Activated naive CD8-positive, alpha-beta T cell treated with anti-CD3 and anti-CD28 coated beads, Interleukin-2, amount 50 U/mL, for 16 hours (primary cell): ENCODE results near the gene SCRN2.

Source experiments
- DNase-seq: peaks from one replicate; pipeline ENCODE4 v3.0.0-alpha.2; 2020; ENCODE audit warnings: low read depth, low spot score

SCRN2 gene

GRCh38 chr17:47806913-47807255, 34.2 kb downstream of the SCRN2 start:
- DNase-seq = no peak

GRCh38 chr17:47806026-47806912, 34.8 kb downstream of the SCRN2 start:
- DNase-seq = no peak

DNA sequence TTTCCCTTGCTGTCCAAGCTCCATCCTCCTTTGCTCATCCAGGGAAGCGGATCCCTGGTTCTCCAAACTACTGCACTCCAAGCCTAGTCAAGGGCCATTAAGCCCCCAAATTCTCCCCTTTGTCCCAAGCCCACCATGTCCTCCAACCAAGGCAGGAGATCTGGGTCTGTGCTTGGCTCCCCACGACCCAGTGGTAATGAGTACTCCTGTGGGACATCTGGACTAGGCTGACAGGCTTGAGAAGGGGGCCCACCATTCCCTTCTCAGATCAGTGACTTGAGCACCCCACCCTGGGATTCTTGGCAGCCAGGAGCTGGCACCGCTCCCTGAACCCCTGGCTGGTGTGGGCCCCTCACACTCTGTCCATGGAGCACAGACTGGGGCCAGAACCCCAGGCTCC, 36.6 kb downstream of the SCRN2 start:
- no peak for DNase-seq

GRCh38 chr17:47803751-47804150, 37.3 kb downstream of the SCRN2 start:
- DNase-seq = no peak

DNA sequence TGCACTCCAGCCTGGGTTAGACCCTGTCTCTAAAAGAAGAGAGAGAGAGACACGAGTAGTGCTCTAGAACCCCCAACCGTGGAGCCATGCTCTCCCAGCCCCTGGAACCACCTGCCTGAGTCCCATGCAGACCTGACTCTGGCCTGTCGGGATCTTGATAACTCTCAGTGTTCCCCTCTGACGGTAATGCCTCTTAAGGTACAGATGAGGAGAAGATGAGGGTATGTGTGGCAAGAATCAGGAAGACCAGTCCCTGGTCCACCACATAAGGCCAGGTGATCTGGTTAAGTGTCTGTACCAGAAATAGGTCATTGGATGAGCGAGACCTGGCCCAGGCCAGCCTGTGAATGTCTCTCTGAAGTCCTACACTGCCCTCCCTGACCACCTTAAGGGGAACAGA, 37.9 kb downstream of the SCRN2 start:
- DNase-seq = no peak

DNA sequence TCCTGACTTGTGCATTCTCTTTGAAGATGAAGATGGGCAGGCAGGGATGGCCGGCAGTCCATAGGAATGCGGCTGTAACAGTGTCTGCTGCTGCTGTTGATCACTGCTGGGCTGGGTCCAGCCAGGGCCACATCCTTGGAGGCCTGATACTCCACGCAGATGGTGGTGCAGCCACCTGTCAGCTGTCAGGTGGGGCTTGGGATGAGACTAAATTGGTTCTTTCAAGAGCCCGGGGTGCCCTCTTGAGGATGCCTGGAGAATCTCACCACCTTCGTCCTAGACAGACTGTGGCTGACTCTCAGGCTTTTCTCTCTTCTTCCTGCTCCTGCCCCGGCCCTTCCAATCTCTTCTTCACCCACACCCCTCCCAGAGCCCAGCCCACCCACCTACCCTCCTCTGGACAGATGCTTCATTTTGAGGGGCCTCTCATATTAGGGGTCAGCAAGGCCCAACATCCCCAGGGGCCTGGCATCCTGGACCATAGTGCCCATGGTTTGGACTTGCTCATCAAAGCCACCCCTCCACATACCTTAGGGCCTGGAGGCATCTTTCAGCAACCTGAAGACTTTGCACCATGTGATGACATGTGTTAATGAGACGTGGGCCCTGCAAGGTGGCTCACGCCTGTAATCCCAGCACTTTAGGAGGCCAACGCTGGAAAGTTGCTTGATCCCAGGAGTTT, 38.6 kb downstream of the SCRN2 start:
- DNase-seq = peak; percentile 39

DNA sequence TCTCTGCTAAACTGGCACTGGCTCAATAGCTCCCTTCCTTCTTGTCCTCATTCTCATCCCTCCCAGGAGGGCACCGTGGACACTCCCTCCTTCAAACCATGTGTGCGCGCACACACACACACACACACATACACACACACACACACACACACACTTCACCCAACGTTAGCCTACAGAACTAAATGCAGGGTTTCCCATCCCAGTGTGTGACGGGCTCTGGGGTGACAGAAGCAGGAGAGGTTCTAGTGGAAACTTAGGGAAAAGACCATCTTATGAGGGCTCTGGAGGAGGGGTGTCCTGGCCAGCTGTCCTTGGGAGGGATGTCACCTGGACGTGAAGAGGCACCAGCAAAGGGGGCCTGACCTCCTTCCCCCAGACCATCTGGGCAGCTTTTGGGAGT, 39.2 kb downstream of the SCRN2 start:
- no peak for DNase-seq

GRCh38 chr17:47801176-47801765, 39.8 kb downstream of the SCRN2 start:
- DNase-seq = no peak

GRCh38 chr17:47800686-47801085, 40.4 kb downstream of the SCRN2 start:
- no peak for DNase-seq

GRCh38 chr17:47797797-47798196, 43.3 kb downstream of the SCRN2 start:
- DNase-seq = no peak

GRCh38 chr17:47792979-47793378, 48.1 kb downstream of the SCRN2 start:
- no peak for DNase-seq

DNA sequence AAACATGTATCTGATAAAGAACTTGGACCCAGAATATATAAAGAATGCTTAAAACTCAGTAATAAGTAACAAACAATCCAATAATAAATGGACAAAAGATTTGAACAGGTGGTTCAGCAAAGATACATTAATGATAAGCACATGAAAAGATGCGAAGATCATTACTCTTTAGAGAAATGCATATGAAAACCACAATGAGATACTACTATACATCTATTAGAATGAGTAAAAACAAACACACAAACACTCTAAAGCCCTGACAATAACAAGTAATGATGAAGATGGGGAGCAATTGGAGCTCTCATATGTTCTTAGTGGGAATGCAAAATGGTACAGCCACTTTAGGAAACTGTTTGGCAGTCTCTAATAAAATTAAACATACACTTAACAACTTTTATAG, 48.6 kb downstream of the SCRN2 start:
- DNase-seq = no peak

DNA sequence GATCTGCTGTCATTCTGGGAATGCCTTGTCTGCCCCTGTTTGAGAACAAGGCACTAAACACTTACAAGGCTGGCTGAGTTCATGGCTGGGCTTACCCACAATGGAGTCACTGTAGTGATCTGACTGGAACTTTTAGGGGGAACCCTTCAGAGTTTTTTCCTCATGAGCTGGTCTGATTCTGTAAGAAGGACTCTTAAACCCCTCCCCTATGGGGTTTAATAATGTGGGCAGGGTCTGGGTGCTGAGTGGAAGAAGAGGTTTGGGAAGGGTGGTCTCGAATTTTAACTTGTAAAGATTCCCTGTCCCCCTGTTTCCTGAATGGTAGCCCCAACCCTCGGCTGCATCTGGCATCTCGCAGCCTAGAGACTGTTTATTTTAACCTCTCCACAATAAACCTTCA, 50.0 kb downstream of the SCRN2 start:
- DNase-seq = no peak

- no peak for DNase-seq
Measured at GRCh38 chr17:47789611-47790561, 51.2 kb downstream of the SCRN2 start.
